SK-N-MC (cell line): ENCODE data around the gene HARS1.

Source experiments
- EZH2 ChIP-seq: fragments of 200-600 bp; sonication (generic); IDR thresholded peaks from one replicate; pipeline ENCODE4 v1.6.1; 2017; ENCODE audit warnings: antibody characterized with exemption
- POLR2AphosphoS5 ChIP-seq: IDR thresholded peaks from 2 replicates; pipeline ENCODE4 v1.6.1; 2012; ENCODE audit warnings: mild to moderate bottlenecking, low read depth, low read length, borderline replicate concordance

DNA sequence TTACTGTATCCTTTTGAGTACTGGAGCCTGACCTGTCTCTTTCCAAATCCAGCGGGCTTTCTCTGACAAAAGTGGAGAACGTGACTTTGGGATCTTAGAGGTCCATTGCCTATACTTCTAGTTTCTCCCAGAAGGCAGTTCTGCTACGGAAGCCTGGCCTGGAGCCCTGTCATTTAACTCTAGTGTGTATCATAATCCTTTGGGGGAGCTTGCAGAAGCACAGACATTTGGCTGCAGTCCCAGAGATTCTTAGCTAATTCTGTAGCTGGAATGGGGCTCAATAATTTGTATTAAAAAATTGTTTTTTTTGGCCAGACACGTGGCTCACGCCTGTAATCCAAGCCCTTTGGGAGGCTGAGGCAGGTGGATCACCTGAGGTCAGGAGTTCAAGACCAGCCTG, 3.1 kb upstream of the HARS1 start:
- TF ChIP-seq EZH2 (no peak), POLR2AphosphoS5 (no peak)
